GM19035 (cell line): ENCODE measurements around the gene GRIN2C.

ENCODE experiments used
- ATAC-seq: cut with Tn5 transposase; IDR thresholded peaks from one replicate; pipeline ENCODE4 v1.9.1; 2021; ENCODE audit not compliant: unreplicated experiment

Gene GRIN2C

GRCh38 chr17:74864866-74865395 lies 5.2 kb upstream of the GRIN2C start:
- no peak for ATAC-seq

GRCh38 chr17:74864297-74864865 lies 4.7 kb upstream of the GRIN2C start:
- no peak for ATAC-seq

- no peak for ATAC-seq
Observed at GRCh38 chr17:74863420-74864296, 4.0 kb upstream of the GRIN2C start.

GRCh38 chr17:74862919-74863318 lies 3.2 kb upstream of the GRIN2C start:
- ATAC-seq, result no peak

- no peak for ATAC-seq
Observed at GRCh38 chr17:74862108-74862901, 2.6 kb upstream of the GRIN2C start.

GRCh38 chr17:74861662-74862107 lies 2.0 kb upstream of the GRIN2C start:
- no peak for ATAC-seq

- no peak for ATAC-seq
Observed at GRCh38 chr17:74860872-74861661, 1.4 kb upstream of the GRIN2C start.

- no peak for ATAC-seq
Observed at GRCh38 chr17:74860229-74860871, 665 bp upstream of the GRIN2C start.

- no peak for ATAC-seq
Observed at GRCh38 chr17:74858672-74859458, 820 bp downstream of the GRIN2C start.

- no peak for ATAC-seq
Observed at GRCh38 chr17:74857191-74857590, 2.5 kb downstream of the GRIN2C start.

GRCh38 chr17:74856112-74856511 lies 3.6 kb downstream of the GRIN2C start:
- ATAC-seq, result no peak

GRCh38 chr17:74855323-74855722 lies 4.4 kb downstream of the GRIN2C start:
- ATAC-seq, result no peak

- ATAC-seq, result no peak
Observed at GRCh38 chr17:74854792-74855191, 4.9 kb downstream of the GRIN2C start.

- ATAC-seq, result no peak
Observed at GRCh38 chr17:74853669-74854068, 6.0 kb downstream of the GRIN2C start.

- no peak for ATAC-seq
Observed at GRCh38 chr17:74853048-74853397, 6.7 kb downstream of the GRIN2C start.

GRCh38 chr17:74852237-74853047 lies 7.2 kb downstream of the GRIN2C start:
- no peak for ATAC-seq

- ATAC-seq, result no peak
Observed at GRCh38 chr17:74851612-74852236, 8.0 kb downstream of the GRIN2C start.

GRCh38 chr17:74850914-74851313 lies 8.8 kb downstream of the GRIN2C start:
- no peak for ATAC-seq
